IMR-90 (cell line): ENCODE data around the gene PLB1. TPM values are rescaled to one million over a fixed set of nuclear protein-coding genes. Genes with fewer than 3 reads are reported as not detected.

ENCODE experiments used
- ATAC-seq: fragments of 200-7000 bp; cut with Tn5 transposase; 2 replicates; pipeline ENCODE4 v1.9.1; 2020; ENCODE audit warnings: low read depth, mild to moderate bottlenecking, moderate library complexity
- BruUV-seq: library from RNA; stranded (reverse); fragments of 400-500 nt; replicated peaks from 2 replicates; lab custom pipeline; 2021; lab: Mats Ljungman, UMichigan
- CTCF ChIA-PET: fragments of 300-600 bp; formaldehyde crosslinking; extraction: SDS; loops from one replicate; lab custom pipeline; 2021; ENCODE audit warnings: antibody characterized with exemption; lab: Yijun Ruan, JAX
- POLR2A ChIA-PET: fragments of 300-600 bp; sonication (Branson Sonifier 250); formaldehyde crosslinking; loops from one replicate; lab custom pipeline; 2022; ENCODE audit warnings: antibody characterized with exemption; ENCODE audit not compliant: unreplicated experiment; lab: Charles Lee
- DNase-seq: peaks from one replicate; pipeline ENCODE4 v3.0.0; 2013
- H2AFZ ChIP-seq: replicated peaks from 2 replicates; pipeline ENCODE3; 2013; ENCODE audit warnings: low read length, mild to moderate bottlenecking; ENCODE audit not compliant: poor library complexity
- H2AK5ac ChIP-seq: 2 replicates; pipeline ENCODE4 v1.6.1; 2013; ENCODE audit warnings: low read depth, low read length, inconsistent platforms
- H2AK9ac ChIP-seq: replicated peaks from 2 replicates; pipeline ENCODE3; 2013; ENCODE audit warnings: mild to moderate bottlenecking, low read depth, low read length, moderate library complexity; ENCODE audit not compliant: poor library complexity
- H2BK120ac ChIP-seq: 2 replicates; pipeline ENCODE4 v1.6.1; 2013; ENCODE audit warnings: low read depth, low read length, inconsistent platforms
- H2BK15ac ChIP-seq: 3 replicates; pipeline ENCODE4 v1.6.1; 2013; ENCODE audit warnings: low read depth, low read length, inconsistent platforms
- H2BK20ac ChIP-seq: 2 replicates; pipeline ENCODE4 v1.6.1; 2013; ENCODE audit warnings: low read depth, mild to moderate bottlenecking, inconsistent platforms, low read length, moderate library complexity
- H2BK5ac ChIP-seq: 2 replicates; pipeline ENCODE4 v1.6.1; 2013; ENCODE audit warnings: mild to moderate bottlenecking, low read depth, low read length, inconsistent platforms; ENCODE audit not compliant: poor library complexity, severe bottlenecking
- H3K14ac ChIP-seq: replicated peaks from 2 replicates; pipeline ENCODE4 v1.6.1; 2013; ENCODE audit warnings: low read depth, low read length, inconsistent platforms
- H3K18ac ChIP-seq: 2 replicates; pipeline ENCODE4 v1.6.1; 2013; ENCODE audit warnings: low read depth, low read length, control low read depth
- H3K23ac ChIP-seq: 2 replicates; pipeline ENCODE4 v1.6.1; 2013; ENCODE audit warnings: low read depth, low read length, inconsistent platforms
- H3K27ac ChIP-seq: 2 replicates; pipeline ENCODE4 v1.5.1; 2013; ENCODE audit warnings: mild to moderate bottlenecking, control low read depth, low read length; ENCODE audit not compliant: insufficient read depth
- H3K27me3 ChIP-seq: 2 replicates; pipeline ENCODE4 v1.6.1; 2013; ENCODE audit warnings: low read length; ENCODE audit not compliant: control insufficient read depth, insufficient read depth
- H3K36me3 ChIP-seq: 2 replicates; pipeline ENCODE4 v1.6.1; 2013; ENCODE audit warnings: low read length, mixed read lengths; ENCODE audit not compliant: control insufficient read depth, insufficient read depth
- H3K4ac ChIP-seq: 2 replicates; pipeline ENCODE4 v1.6.1; 2013; ENCODE audit warnings: low read depth, low read length, inconsistent platforms
- H3K4me1 ChIP-seq: 2 replicates; pipeline ENCODE4 v1.6.1; 2013; ENCODE audit warnings: low read length, mixed read lengths; ENCODE audit not compliant: control insufficient read depth, insufficient read depth
- H3K4me2 ChIP-seq: 2 replicates; pipeline ENCODE4 v1.6.1; 2013; ENCODE audit warnings: low read depth, mild to moderate bottlenecking, control low read depth, low read length, moderate library complexity
- H3K4me3 ChIP-seq: 2 replicates; pipeline ENCODE4 v1.5.1; 2013; ENCODE audit warnings: low read depth, mild to moderate bottlenecking, control low read depth, low read length, moderate library complexity; ENCODE audit not compliant: insufficient read depth
- H3K56ac ChIP-seq: 2 replicates; pipeline ENCODE4 v1.6.1; 2013; ENCODE audit warnings: low read length, inconsistent platforms; ENCODE audit not compliant: insufficient read depth; ENCODE audit errors: extremely low read depth
- H3K79me1 ChIP-seq, 2 experiments: 2 replicates each; pipeline ENCODE4 v1.6.1; 2013; ENCODE audit warnings: low read length in 2 of 2, inconsistent platforms in 1 of 2, low read depth in 1 of 2
- H3K9ac ChIP-seq: 2 replicates; pipeline ENCODE4 v1.6.1; 2013; ENCODE audit warnings: low read depth, low read length, control low read depth
- H3K9me1 ChIP-seq: 2 replicates; pipeline ENCODE4 v1.6.1; 2013; ENCODE audit warnings: low read length, inconsistent platforms; ENCODE audit not compliant: insufficient read depth
- H3K9me3 ChIP-seq: 2 replicates; pipeline ENCODE4 v1.6.1; 2013; ENCODE audit warnings: low read length; ENCODE audit not compliant: control insufficient read depth, insufficient read depth
- H4K20me1 ChIP-seq: 2 replicates; pipeline ENCODE4 v1.6.1; 2013; ENCODE audit warnings: low read length, inconsistent platforms; ENCODE audit not compliant: insufficient read depth
- H4K5ac ChIP-seq: 2 replicates; pipeline ENCODE4 v1.6.1; 2013; ENCODE audit warnings: mild to moderate bottlenecking, low read depth, low read length, control low read depth
- H4K8ac ChIP-seq, 2 experiments: 2 replicates each; pipeline ENCODE4 v1.6.1; 2013; ENCODE audit warnings: low read depth in 2 of 2, low read length in 2 of 2, control low read depth in 1 of 2, inconsistent platforms in 1 of 2
- H4K91ac ChIP-seq: 2 replicates; pipeline ENCODE4 v1.6.1; 2013; ENCODE audit warnings: low read depth, low read length, inconsistent platforms; ENCODE audit not compliant: insufficient read depth
- BHLHE40 ChIP-seq: fragments of 150-350 bp; IDR thresholded peaks from 2 replicates; pipeline ENCODE4 v1.6.1; 2016; ENCODE audit warnings: mild to moderate bottlenecking, low read depth, low read length
- MAZ ChIP-seq: IDR thresholded peaks from 2 replicates; pipeline ENCODE4 v1.6.1; 2012; ENCODE audit warnings: low read depth, mild to moderate bottlenecking, low read length, improper control_type of control experiment, moderate library complexity, borderline replicate concordance
- WGBS, 2 experiments: methylation state at CpG; one replicate each; pipeline versions ENCODE4 v1.1.5 to v1.1.7; 2013; ENCODE audit warnings: missing lambda C conversion rate in 2 of 2; ENCODE audit not compliant: insufficient read length in 1 of 2; ENCODE audit errors: extremely low coverage in 2 of 2; 5-methylcytosine and 5-hydroxymethylcytosine counted together
- dilution Hi-C: fragments of 300-500 bp; cut with HindIII; formaldehyde crosslinking; loops from one replicate; pipeline ENCODE4 v1.14.3; 2018; ENCODE audit warnings: low sequenced_read_pairs; ENCODE audit not compliant: unreplicated experiment
- in situ Hi-C: fragments of 300-500 bp; cut with MboI; formaldehyde crosslinking; loops from 3 replicates; pipeline ENCODE4 v1.14.3; 2019; ENCODE audit warnings: low sequenced_read_pairs, inconsistent platforms, mixed read lengths
- intact Hi-C: fragments of 100-400 bp; cut with micrococcal nuclease; formaldehyde crosslinking; loops from 2 replicates; pipeline ENCODE4 v1.10.0; 2022
- polyA plus RNA-seq, 3 experiments: library from polyadenylated mRNA; depleted of rRNA; stranded (reverse); fragments of >200 nt; gene quantifications; 2 replicates each; pipeline ENCODE4 v1.2.3, GENCODE V29; 2012; ENCODE audit warnings: low replicate concordance in 1 of 3
- total RNA-seq: library from RNA; depleted of rRNA; stranded (reverse); fragments of >200 nt; gene quantifications from 2 replicates; pipeline ENCODE4 v1.2.3, GENCODE V29; 2012
- TF ChIP-seq, protein P1 (sequence below): conservative IDR thresholded peaks from 2 replicates; pipeline ENCODE4 v1.5.1; 2012; ENCODE audit warnings: mild to moderate bottlenecking, low read depth, low read length, improper control_type of control experiment

Gene PLB1
- total and polyA plus RNA-seq, 2 of the 4 experiments (the other 2 are of a cell fraction), result 0.74 to 0.90 TPM

DNA sequence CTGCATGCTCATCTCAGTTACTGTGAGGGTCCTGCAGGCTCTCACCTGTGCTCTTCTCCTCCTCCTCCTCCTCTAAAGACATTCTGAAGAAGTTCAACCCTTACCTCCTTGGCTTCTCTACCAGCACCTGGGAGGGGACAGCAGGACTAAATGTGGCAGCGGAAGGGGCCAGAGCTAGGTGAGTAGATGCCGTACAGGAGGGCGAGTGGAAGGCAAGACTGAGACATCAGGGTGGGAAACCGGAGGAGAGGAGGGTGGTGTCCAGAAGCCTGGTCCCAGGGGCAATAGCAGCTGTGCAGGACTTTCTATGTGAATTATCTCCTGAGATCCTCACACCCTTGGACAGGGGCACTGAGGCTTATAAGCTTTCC, 124.9 kb downstream of the PLB1 start:
- no peak for TF ChIP-seq BHLHE40
- TF ChIP-seq MAZ, result no peak
- TF ChIP-seq, protein P1, sequence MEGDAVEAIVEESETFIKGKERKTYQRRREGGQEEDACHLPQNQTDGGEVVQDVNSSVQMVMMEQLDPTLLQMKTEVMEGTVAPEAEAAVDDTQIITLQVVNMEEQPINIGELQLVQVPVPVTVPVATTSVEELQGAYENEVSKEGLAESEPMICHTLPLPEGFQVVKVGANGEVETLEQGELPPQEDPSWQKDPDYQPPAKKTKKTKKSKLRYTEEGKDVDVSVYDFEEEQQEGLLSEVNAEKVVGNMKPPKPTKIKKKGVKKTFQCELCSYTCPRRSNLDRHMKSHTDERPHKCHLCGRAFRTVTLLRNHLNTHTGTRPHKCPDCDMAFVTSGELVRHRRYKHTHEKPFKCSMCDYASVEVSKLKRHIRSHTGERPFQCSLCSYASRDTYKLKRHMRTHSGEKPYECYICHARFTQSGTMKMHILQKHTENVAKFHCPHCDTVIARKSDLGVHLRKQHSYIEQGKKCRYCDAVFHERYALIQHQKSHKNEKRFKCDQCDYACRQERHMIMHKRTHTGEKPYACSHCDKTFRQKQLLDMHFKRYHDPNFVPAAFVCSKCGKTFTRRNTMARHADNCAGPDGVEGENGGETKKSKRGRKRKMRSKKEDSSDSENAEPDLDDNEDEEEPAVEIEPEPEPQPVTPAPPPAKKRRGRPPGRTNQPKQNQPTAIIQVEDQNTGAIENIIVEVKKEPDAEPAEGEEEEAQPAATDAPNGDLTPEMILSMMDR, result no peak
- POLR2A ChIA-PET, result no interaction called here
- peaks cover 10% of the 10 kb centered on the region for H3K9me1 ChIP-seq
- no peak for DNase-seq
- ATAC-seq, result no peak
- CTCF ChIA-PET, result interaction anchor here (0.8 to 1.4 kb wide), 3 partner anchors 26 to 131 kb away, joined by 3 read pairs; partner anchors contain the start of gene PPP1CB
- H3K56ac ChIP-seq, result no peak overlapping the region
- H3K14ac ChIP-seq, result peak overlapping the region; percentile 12; the same call in 1 of the 2 replicates
- no peaks in the 10 kb centered on the region for H3K27me3 ChIP-seq
- no peak overlapping the region for H3K9ac ChIP-seq
- H4K20me1 ChIP-seq, result no peaks in the 10 kb centered on the region
- peak overlapping the region; percentile 63; the same call in 1 of the 2 replicates for H4K91ac ChIP-seq
- peaks cover 23% of the 10 kb centered on the region for H3K4me1 ChIP-seq
- dilution Hi-C loops, result no loop called here
- H3K18ac ChIP-seq, result no peak overlapping the region
- peak overlapping the region; percentile 18; the same call in 1 of the 2 replicates for H2AK5ac ChIP-seq
- in situ Hi-C loops, result no loop called here
- peak overlapping the region; percentile 38; the same call in 1 of the 2 replicates for H2BK20ac ChIP-seq
- H2BK5ac ChIP-seq, result no peak overlapping the region
- peak overlapping the region; percentile 42 for H2AK9ac ChIP-seq
- H3K4me3 ChIP-seq, result no peak overlapping the region
- peak overlapping the region; percentile 62 for H2BK120ac ChIP-seq
- no peak overlapping the region for H3K27ac ChIP-seq
- H2AFZ ChIP-seq, result peak overlapping the region; percentile 77
- H2BK15ac ChIP-seq, result peak overlapping the region; percentile 3; the same call in 1 of the 3 replicates
- BruUV-seq, result no TSS peak
- no peak overlapping the region; the same call in 1 of the 2 replicates for H3K23ac ChIP-seq
- H4K8ac ChIP-seq, result peak overlapping the region in 1 of 2 experiments; percentile 7; a peak in 1 of 4 replicates
- no peak overlapping the region for H3K4me2 ChIP-seq
- no peak overlapping the region for H4K5ac ChIP-seq
- intact Hi-C loops, result no loop called here
- H3K79me1 ChIP-seq, result peaks cover 0 to 6% of the 10 kb centered on the region in 2 experiments; a peak in 1 of 4 replicates
- no peaks in the 10 kb centered on the region for H3K36me3 ChIP-seq
- H3K9me3 ChIP-seq, result no peaks in the 10 kb centered on the region
- WGBS, 2 experiments, result 80% methylated on average over 1 of the region's 4 CpGs; no CpG with 5 or more reads in 1 of the 2 experiments
- H3K4ac ChIP-seq, result 0 out of 2 replicates have a peak overlapping the region, but pooled peaks have one; percentile 5
